ENCODE data around the gene ANKRD66. TPM values are rescaled to one million over a fixed set of nuclear protein-coding genes. Genes with fewer than 3 reads are reported as not detected.

Gene ANKRD66
- polyA plus RNA-seq, 1 of the 3 experiments (the other 2 are of a cell fraction) = not detected

- H3K4me3 ChIP-seq (ENCODE audit: low read depth in 2 of 2, low read length in 1 of 2) = no peak overlapping the region
- H3K27me3 ChIP-seq (ENCODE audit: insufficient read depth) = peaks cover 31% of the 10 kb centered on the region; the same call in 1 of the 2 replicates
- CTCF ChIA-PET = no interaction called here
- no peaks in the 10 kb centered on the region for H4K20me1 ChIP-seq (ENCODE audit: insufficient read depth)
- no peaks in the 10 kb centered on the region for H3K9me2 ChIP-seq
- no peak overlapping the region for H2AFZ ChIP-seq (ENCODE audit: low read depth)
- no peak for TF ChIP-seq JUND (IDR thresholded peaks at IDR 0.05)
- no peak for TF ChIP-seq REST (IDR thresholded peaks at IDR 0.05; ENCODE audit: low read depth, low read length)
- no peak overlapping the region for H3K9ac ChIP-seq
- H3K4me2 ChIP-seq = no peak overlapping the region
- H3K4me1 ChIP-seq (ENCODE audit: control insufficient read depth in 1 of 2, insufficient read depth in 2 of 2, low read depth in 1 of 2, low read length in 1 of 2) = no peaks in the 10 kb centered on the region
- H3K36me3 ChIP-seq (replicated peaks in 1 of 2; ENCODE audit: control insufficient read depth in 1 of 2, insufficient read depth in 2 of 2, low read length in 1 of 2) = no peaks in the 10 kb centered on the region
- POLR2A ChIA-PET = no interaction called here
- H3F3A ChIP-seq (replicated peaks; ENCODE audit: insufficient read depth) = no peaks in the 10 kb centered on the region
- H3K27ac ChIP-seq (ENCODE audit: low read depth in 2 of 2, low read length in 1 of 2) = no peak overlapping the region
- no peak for DNase-seq
- H3K9me3 ChIP-seq = no peaks in the 10 kb centered on the region
- H3K79me2 ChIP-seq (ENCODE audit: insufficient read depth) = no peaks in the 10 kb centered on the region
Observed at GRCh38 chr6:46736906-46737305, 9.8 kb upstream of the ANKRD66 start.

- Histone ChIP-seq H3K4me1 (ENCODE audit: control insufficient read depth in 1 of 2, insufficient read depth in 2 of 2, low read depth in 1 of 2, low read length in 1 of 2) (no peaks in the 10 kb centered on the region), H3K9ac (no peak overlapping the region), H3K9me2 (no peaks in the 10 kb centered on the region), H3K4me3 (ENCODE audit: low read depth in 2 of 2, low read length in 1 of 2) (no peak overlapping the region), H3F3A (replicated peaks; ENCODE audit: insufficient read depth) (no peaks in the 10 kb centered on the region), H3K27me3 (ENCODE audit: insufficient read depth) (peaks cover 8% of the 10 kb centered on the region; the same call in 1 of the 2 replicates), H2AFZ (ENCODE audit: low read depth) (no peak overlapping the region), H3K79me2 (ENCODE audit: insufficient read depth) (no peaks in the 10 kb centered on the region), H3K36me3 (replicated peaks in 1 of 2; ENCODE audit: control insufficient read depth in 1 of 2, insufficient read depth in 2 of 2, low read length in 1 of 2) (no peaks in the 10 kb centered on the region), H3K9me3 (no peaks in the 10 kb centered on the region), H4K20me1 (ENCODE audit: insufficient read depth) (no peaks in the 10 kb centered on the region), H3K27ac (ENCODE audit: low read depth in 2 of 2, low read length in 1 of 2) (no peak overlapping the region), H3K4me2 (no peak overlapping the region)
- no peak for DNase-seq
- WGBS (ENCODE audit: low lambda C conversion rate) = 17% methylated on average over 2 of the region's 2 CpGs
- ChIA-PET POLR2A (no interaction called here), CTCF (no interaction called here)
- no peak for TF ChIP-seq FOSL2 (IDR thresholded peaks at IDR 0.05; ENCODE audit: borderline replicate concordance, low read depth)
- no peak for TF ChIP-seq RFX5 (IDR thresholded peaks at IDR 0.05; ENCODE audit: low read length)
- TF ChIP-seq CTCF (IDR thresholded peaks at IDR 0.05) = no peak
- no peak for TF ChIP-seq TCF12 (IDR thresholded peaks at IDR 0.05)
- no peak for TF ChIP-seq RXRA (IDR thresholded peaks at IDR 0.05; ENCODE audit: borderline replicate concordance, low read depth)
- no peak for TF ChIP-seq TAF1 (IDR thresholded peaks at IDR 0.05; ENCODE audit: borderline replicate concordance, low read depth, low read length)
Observed at GRCh38 chr6:46741482-46741881, 5.3 kb upstream of the ANKRD66 start.

All from SK-N-SH (cell line).